Measurements from ENCODE around the gene PES1. TPM values are rescaled to one million over a fixed set of nuclear protein-coding genes. Genes with fewer than 3 reads are reported as not detected.
"Not testable (repeated sequence)": the region's sequence is repeated elsewhere in the genome, so short reads cannot be mapped to it uniquely, and the experiment has no call there.

Gene PES1
- total RNA-seq: 21.6 TPM
- long read RNA-seq, transcript PES1-202 (15 exons, 2,295 nt): major isoform, 11 of 24 reads
- long read RNA-seq, partial matches to known transcripts: 6 of 24 reads
- long read RNA-seq, other reads (novel, unspliced or antisense): 4 of 24 reads

- ATAC-seq (peak; percentile 100), DNase-seq (peak; percentile 95)
- intact Hi-C loops (cut with micrococcal nuclease): no loop called here
Observed at GRCh38 chr22:30591588-30592359, at the start of gene PES1. PES1 (minus strand) TSS chr22:30591910; CDS start chr22:30591833, 77 bp downstream.

GRCh38 chr22:30640839-30641430, 49.2 kb upstream of the PES1 start:
- ATAC-seq (peak; percentile 66), DNase-seq (no peak)
- intact Hi-C loops (cut with micrococcal nuclease): no loop called here

- ATAC-seq (no peak), DNase-seq (no peak)
- intact Hi-C loops (cut with micrococcal nuclease): no loop called here
Observed at GRCh38 chr22:30640361-30640760, 48.7 kb upstream of the PES1 start.

- intact Hi-C loops (cut with micrococcal nuclease): loop anchor here (5.0 kb wide), 1 partner anchor 120 kb away; no protein-coding TSS in a partner anchor
- DNase-seq (no peak), ATAC-seq (no peak)
Observed at GRCh38 chr22:30637701-30638114, 46.0 kb upstream of the PES1 start.

GRCh38 chr22:30636226-30637077, 44.7 kb upstream of the PES1 start:
- ATAC-seq (peak; percentile 1), DNase-seq (peak; percentile 49)
- intact Hi-C loops (cut with micrococcal nuclease): loop anchor here (5.0 kb wide), 1 partner anchor 121 kb away; no protein-coding TSS in a partner anchor

- DNase-seq (peak; percentile 97), ATAC-seq (peak; percentile 96)
- intact Hi-C loops (cut with micrococcal nuclease): loop anchor here (5.0 kb wide), 1 partner anchor 122 kb away; no protein-coding TSS in a partner anchor
Observed at GRCh38 chr22:30635273-30636225, 43.8 kb upstream of the PES1 start, which contains the start of gene SLC35E4. SLC35E4 (plus strand) TSS chr22:30635781; CDS start chr22:30636451, 670 bp downstream.

- intact Hi-C loops (cut with micrococcal nuclease): loop anchor here (5.0 kb wide), 1 partner anchor 123 kb away; no protein-coding TSS in a partner anchor
- ATAC-seq (peak; percentile 76), DNase-seq (peak; percentile 90)
Observed at GRCh38 chr22:30634471-30635233, 42.9 kb upstream of the PES1 start.

GRCh38 chr22:30631469-30631868, 39.8 kb upstream of the PES1 start:
- intact Hi-C loops (cut with micrococcal nuclease); DNase-seq; ATAC-seq: not testable (repeated sequence)

GRCh38 chr22:30628491-30628890, 36.8 kb upstream of the PES1 start:
- ATAC-seq: peak; percentile 94
- intact Hi-C loops (cut with micrococcal nuclease): no loop called here
- peak; percentile 41 for DNase-seq

GRCh38 chr22:30627471-30627870, 35.8 kb upstream of the PES1 start:
- intact Hi-C loops (cut with micrococcal nuclease): no loop called here

GRCh38 chr22:30626413-30626812, 34.7 kb upstream of the PES1 start:
- DNase-seq: no peak
- intact Hi-C loops (cut with micrococcal nuclease): no loop called here
- no peak for ATAC-seq

More at GRCh38 chr22:30627471-30627870, 35.8 kb upstream of the PES1 start:
- ATAC-seq (no peak), DNase-seq (no peak)

GRCh38 chr22:30619909-30620308, 28.2 kb upstream of the PES1 start:
- ATAC-seq; intact Hi-C loops (cut with micrococcal nuclease): not testable (repeated sequence)

GRCh38 chr22:30617819-30618218, 26.1 kb upstream of the PES1 start:
- DNase-seq (no peak), ATAC-seq (no peak)
- intact Hi-C loops (cut with micrococcal nuclease): no loop called here

More at GRCh38 chr22:30619909-30620308, 28.2 kb upstream of the PES1 start:
- DNase-seq: not testable (repeated sequence)

GRCh38 chr22:30615543-30615954, 23.8 kb upstream of the PES1 start:
- peak; percentile 41 for ATAC-seq
- DNase-seq: no peak
- intact Hi-C loops (cut with micrococcal nuclease): no loop called here

- ATAC-seq: no peak
- intact Hi-C loops (cut with micrococcal nuclease): no loop called here
Observed at GRCh38 chr22:30614879-30615278, 23.2 kb upstream of the PES1 start.

GRCh38 chr22:30614268-30614667, 22.6 kb upstream of the PES1 start:
- DNase-seq (peak; percentile 7), ATAC-seq (no peak)
- intact Hi-C loops (cut with micrococcal nuclease): no loop called here

More at GRCh38 chr22:30614879-30615278, 23.2 kb upstream of the PES1 start:
- no peak for DNase-seq

GRCh38 chr22:30612789-30613188, 21.1 kb upstream of the PES1 start:
- ATAC-seq (no peak), DNase-seq (peak; percentile 7)
- intact Hi-C loops (cut with micrococcal nuclease): no loop called here

Measured in left ventricle myocardium superior (tissue), 1 donor.